ENCODE results near the gene GNG12.
A peak's percentile ranks its signal among the peaks of the same experiment; 100 is the strongest.

GNG12 gene

GRCh38 chr1:67695963-67696362 lies 137.3 kb downstream of the GNG12 start:
- no peak for DNase-seq

GRCh38 chr1:67691712-67692111 lies 141.6 kb downstream of the GNG12 start:
- no peak for DNase-seq

DNA sequence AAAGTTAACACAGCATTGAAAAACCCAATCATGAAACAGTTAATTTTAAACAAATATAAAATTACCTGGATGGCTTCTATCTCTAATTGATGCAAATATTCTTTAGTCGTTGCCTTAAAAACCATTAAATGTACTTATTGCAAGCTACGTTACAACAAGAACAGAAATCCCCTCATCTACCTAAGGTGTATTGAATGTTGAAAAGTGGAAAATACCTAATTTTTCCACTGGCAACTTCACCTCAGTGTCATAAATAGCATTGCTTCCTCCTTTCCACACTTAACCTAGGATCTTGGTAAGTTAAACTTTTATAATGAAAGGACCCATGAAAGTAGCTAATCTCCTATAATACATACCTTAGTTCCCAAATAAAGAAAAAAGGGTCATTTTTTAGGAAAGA lies 142.9 kb downstream of the GNG12 start:
- no peak for DNase-seq

DNA sequence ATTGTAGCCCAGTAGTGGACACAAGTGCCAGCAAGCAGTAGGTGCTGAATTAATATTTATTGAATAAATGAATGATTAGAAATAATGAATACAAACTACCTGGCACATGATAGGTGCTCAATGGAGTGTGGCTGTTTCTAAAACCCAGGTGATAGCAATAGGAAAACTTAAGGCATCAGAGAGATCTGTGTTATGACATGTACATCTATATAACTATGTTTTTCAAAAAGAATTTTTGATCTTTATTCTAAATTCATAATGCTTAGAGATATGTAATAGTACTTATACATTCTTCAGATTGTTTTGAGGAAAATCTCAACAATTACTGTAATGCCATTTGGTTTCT lies 143.3 kb downstream of the GNG12 start:
- DNase-seq, result no peak

DNA sequence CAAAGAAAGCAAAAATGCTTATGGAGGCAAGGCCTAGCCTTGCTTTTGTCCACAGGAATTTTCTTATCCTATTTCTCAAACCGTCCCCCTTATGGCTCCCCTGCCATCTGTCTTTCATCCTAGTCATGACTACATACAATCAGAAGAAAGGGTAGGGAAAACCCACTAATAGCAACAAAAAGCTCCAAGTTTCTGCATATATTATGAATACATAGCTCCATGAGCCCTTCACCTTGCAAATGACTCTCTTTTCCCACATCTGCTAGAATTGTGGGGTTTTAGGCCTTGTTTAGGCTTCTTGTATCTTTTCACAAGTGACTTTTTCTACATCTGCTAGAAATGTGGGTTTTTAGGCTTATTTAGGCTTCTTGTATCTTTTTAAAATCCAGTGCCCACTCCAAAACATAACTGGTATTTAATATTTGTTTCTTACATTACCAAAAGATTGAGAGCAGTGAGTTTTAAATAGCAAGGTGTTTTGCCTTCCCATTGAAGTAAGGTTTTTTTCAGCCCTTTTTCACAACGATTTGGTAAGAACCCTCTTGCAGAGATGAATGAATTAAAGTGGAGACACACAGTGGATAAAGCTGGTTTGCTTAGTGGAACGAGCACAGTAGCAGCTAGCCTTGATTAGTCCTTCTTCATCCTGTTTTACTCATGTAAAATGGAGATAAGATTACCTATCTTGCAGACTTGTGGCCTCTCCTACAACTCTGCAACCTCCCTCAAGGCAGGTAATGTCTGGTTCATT lies 143.8 kb downstream of the GNG12 start:
- DNase-seq, result no peak

DNA sequence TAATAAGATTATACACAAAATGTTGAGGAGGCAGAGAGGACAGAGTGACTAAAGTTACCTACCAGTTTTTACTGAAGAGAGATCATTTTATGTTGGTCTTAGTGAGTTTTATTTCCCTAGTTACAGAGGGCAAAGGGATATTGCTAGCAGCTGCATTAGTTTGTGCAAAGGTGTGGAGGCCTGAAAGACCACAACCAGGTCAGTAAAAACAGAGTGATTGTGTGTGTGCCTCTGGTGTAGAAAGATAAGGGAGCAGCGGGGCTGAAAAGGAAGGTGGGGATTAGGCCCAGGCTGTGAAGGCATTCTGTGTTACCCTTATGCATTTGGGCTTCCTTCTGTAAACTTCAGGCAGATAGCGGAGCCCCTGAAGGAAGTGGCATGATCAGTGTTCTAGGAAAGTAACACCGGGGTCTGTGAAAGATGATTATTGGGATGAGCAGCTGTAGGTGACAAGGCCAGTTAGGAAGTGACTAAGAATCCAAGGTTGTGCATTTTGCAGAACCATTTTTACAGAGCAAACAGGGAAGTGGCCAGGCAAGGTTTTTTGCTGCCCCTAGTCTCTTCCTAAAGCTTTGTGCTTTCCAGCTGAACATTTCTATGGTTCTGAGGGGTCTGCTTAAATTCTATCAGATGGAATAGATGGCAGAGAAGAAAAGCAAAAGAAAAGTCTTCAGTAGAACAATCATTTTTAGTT lies 144.6 kb downstream of the GNG12 start:
- peak; percentile 97 for DNase-seq

DNA sequence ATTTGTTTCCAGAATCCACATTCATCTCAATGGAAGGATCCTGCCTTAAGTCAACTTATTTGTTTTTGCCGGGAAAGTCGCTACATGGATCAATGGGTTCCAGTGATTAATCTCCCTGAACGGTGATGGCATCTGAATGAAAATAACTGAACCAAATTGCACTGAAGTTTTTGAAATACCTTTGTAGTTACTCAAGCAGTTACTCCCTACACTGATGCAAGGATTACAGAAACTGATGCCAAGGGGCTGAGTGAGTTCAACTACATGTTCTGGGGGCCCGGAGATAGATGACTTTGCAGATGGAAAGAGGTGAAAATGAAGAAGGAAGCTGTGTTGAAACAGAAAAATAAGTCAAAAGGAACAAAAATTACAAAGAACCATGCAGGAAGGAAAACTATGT lies 145.6 kb downstream of the GNG12 start:
- DNase-seq, result peak; percentile 92

DNA sequence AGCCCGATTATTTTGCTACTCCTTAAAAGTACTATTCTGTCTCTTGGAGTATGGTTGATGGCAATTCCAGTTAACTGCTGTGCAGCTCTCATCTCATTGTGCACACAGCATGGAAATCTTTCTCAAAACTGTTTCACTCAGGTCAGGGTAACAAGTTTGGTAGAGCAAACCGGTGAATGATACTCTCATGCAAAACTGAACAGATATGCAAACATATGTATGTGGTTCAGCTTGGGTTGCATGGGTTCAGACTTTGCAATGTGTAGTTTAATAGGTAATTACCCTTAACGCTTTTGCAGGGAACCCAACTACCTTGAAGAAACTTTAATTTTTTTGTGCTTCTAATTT lies 146.1 kb downstream of the GNG12 start:
- DNase-seq, result no peak

- peak; percentile 78 for DNase-seq
Measured at GRCh38 chr1:67686267-67687197, 146.7 kb downstream of the GNG12 start.

DNA sequence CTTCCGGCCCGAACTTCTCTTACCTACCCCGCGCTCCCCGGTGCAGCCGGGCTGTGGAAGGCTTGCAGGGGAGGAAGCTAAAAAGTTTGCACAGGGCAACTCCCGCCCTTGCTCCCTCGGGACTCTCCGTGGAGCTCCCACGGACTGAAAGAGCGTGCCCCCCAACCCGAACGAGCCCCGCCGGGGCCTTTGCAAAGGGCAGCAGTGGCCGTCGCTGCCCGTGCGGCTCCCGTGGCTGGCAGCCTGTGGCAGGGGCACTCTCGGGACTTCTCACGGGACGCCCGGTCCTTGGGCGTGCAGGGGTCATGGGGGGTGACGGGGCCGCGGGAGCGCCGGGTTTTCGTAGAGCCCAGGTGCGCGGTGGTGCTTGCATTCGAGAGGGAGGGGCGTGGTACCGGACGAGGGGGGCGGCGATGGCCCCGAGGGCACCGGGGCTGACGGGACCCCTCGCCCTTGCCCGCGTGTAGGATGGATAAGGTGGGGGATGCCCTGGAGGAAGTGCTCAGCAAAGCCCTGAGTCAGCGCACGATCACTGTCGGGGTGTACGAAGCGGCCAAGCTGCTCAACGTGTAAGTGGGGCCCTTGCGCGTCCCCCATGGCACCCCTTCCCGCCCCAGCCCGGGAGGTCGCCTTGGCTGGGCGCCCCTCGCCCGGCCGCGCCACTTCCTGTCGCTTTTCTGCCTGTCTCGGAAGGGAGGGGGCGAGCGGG lies 147.6 kb downstream of the GNG12 start:
- no peak for DNase-seq

GRCh38 chr1:67685067-67685557 lies 148.2 kb downstream of the GNG12 start, which contains the start of gene GADD45A:
Gene GADD45A (plus strand): TSS chr1:67685201. CDS start chr1:67685495, 294 bp downstream.
- peak; percentile 94 for DNase-seq

DNA sequence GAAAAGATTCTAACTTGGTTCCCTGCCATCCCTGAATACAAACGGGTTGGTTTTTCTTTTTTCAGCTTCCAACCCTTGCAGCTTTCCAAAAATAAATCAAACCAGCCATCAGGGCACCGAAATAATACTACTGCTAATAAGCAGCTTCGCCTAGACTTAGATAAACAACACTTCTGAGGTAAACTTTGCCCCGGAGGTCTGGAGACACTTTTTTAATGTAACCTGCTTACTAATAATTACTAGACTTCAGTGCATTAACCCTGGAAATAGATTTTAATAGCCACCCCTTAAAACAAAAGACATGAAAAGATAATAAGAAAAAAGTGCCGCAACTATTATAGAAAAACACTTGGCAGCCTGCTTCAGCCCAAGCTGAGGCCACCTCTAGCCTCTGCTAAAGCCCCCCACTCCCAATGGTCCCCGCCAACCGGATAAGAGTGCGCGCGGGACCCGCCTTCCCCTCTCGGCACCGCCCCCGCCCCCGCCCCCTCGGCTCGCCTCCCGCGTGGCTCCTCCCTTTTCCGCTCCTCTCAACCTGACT lies 148.7 kb downstream of the GNG12 start:
- no peak for DNase-seq

- DNase-seq, result no peak
Measured at GRCh38 chr1:67683766-67684525, 149.3 kb downstream of the GNG12 start.

GRCh38 chr1:67683316-67683715 lies 150.0 kb downstream of the GNG12 start:
- no peak for DNase-seq

DNA sequence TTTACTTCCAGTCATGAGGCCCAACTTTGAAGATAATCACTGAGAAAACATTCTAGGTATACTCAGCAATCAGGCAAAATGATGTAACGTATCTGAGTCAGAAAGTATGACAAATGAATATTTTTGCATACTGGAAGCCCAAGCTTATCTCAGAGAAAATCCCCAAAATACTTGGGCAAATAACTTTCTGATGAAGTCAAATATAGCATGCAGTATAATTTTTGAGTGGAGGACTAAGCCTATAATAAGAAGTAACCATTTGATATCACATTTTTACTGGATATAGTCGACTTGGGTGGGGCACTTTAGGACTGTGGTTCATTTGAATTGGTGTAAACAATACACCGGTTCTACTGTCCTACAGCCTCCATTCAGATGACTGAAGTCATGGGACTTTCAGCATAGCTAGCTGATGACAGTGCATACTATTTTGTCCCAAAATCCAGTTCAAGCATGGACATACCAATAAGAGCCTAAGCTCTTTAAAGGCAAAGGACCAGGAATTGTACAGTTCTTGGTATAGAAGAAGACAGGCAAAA lies 150.5 kb downstream of the GNG12 start:
- DNase-seq, result no peak

GRCh38 chr1:67680486-67680885 lies 152.8 kb downstream of the GNG12 start:
- no peak for DNase-seq

GRCh38 chr1:67679691-67680090 lies 153.6 kb downstream of the GNG12 start:
- no peak for DNase-seq

DNA sequence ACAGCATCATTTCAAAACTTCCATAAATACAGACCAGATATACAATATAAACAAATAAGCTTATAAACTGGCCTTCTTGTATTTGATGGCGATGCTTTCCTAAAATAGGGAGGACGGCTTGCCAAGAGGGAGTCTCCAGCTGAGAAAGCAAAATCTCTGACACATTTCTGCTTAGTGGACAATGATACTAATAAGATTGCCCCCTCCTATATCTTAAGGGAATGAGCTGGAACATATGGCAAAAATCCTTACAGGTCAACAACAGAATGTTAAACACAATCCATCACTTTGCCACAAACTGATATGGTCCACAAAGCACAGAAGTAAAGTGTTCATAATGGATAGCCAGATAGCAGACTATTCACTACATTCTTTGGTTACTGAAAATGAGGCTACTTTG lies 155.3 kb downstream of the GNG12 start:
- no peak for DNase-seq

- DNase-seq, result no peak
Measured at GRCh38 chr1:67677408-67677807, 155.9 kb downstream of the GNG12 start.

DNA sequence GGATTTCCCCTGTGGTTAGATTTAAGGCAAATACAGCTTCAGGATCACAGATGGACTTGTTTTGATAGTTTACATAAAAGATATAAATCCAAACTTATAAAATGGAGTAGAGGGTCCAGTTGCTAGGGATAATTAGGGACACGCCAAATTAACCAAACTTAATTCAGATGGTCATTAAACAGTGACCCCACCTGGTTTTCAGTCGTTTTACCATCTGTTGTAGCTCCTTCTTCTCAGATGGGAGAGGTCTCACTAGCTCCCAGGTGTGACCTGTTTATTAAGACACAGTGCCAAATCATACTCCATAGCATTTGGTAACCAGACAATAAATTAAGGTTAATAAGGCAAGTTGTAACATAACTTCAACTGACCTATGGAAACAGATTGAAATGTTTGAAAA lies 156.3 kb downstream of the GNG12 start:
- no peak for DNase-seq

GRCh38 chr1:67676287-67676686 lies 157.0 kb downstream of the GNG12 start:
- DNase-seq, result no peak
